Activated CD4-positive, alpha-beta T cell treated with anti-CD3 and anti-CD28 coated beads, Interleukin-2, amount 50 U/mL, for 4 hours (primary cell): Measurements from ENCODE around the gene ZDHHC11.
"Not testable (repeated sequence)": the region's sequence is repeated elsewhere in the genome, so short reads cannot be mapped to it uniquely, and the experiment has no call there.

Experiments
- DNase-seq, 2 experiments: peaks; one replicate each; pipeline ENCODE4 v3.0.0-alpha.2; 2020

The ZDHHC11 gene

GRCh38 chr5:798505-799138 lies 52.2 kb downstream of the ZDHHC11 start:
- not testable (repeated sequence) for DNase-seq

- not testable (repeated sequence) for DNase-seq
Observed at GRCh38 chr5:797986-798385, 52.8 kb downstream of the ZDHHC11 start.

- DNase-seq: not testable (repeated sequence)
Observed at GRCh38 chr5:795873-796272, 54.9 kb downstream of the ZDHHC11 start.

- not testable (repeated sequence) for DNase-seq
Observed at GRCh38 chr5:794948-795347, 55.8 kb downstream of the ZDHHC11 start.

GRCh38 chr5:788703-789102 lies 62.1 kb downstream of the ZDHHC11 start:
- DNase-seq: not testable (repeated sequence)

GRCh38 chr5:787857-788233 lies 62.9 kb downstream of the ZDHHC11 start:
- DNase-seq: not testable (repeated sequence)

GRCh38 chr5:787224-787856 lies 63.4 kb downstream of the ZDHHC11 start:
- not testable (repeated sequence) for DNase-seq

GRCh38 chr5:785181-785705 lies 65.5 kb downstream of the ZDHHC11 start:
- DNase-seq: not testable (repeated sequence)

- peak; percentile 94 for DNase-seq
Observed at GRCh38 chr5:784428-785177, 66.2 kb downstream of the ZDHHC11 start, which contains the start of gene ZDHHC11B. Gene ZDHHC11B (minus strand): TSS chr5:784729. CDS start chr5:766919, 17,810 bp downstream.

GRCh38 chr5:783881-784427 lies 66.8 kb downstream of the ZDHHC11 start:
- DNase-seq: peak in 1 of 2 experiments; percentile 31

GRCh38 chr5:783049-783802 lies 67.6 kb downstream of the ZDHHC11 start:
- not testable (repeated sequence) for DNase-seq

- DNase-seq: not testable (repeated sequence)
Observed at GRCh38 chr5:782356-782755, 68.4 kb downstream of the ZDHHC11 start.

GRCh38 chr5:780571-780970 lies 70.2 kb downstream of the ZDHHC11 start:
- not testable (repeated sequence) for DNase-seq

- not testable (repeated sequence) for DNase-seq
Observed at GRCh38 chr5:778967-779366, 71.8 kb downstream of the ZDHHC11 start.

- DNase-seq: not testable (repeated sequence)
Observed at GRCh38 chr5:778421-778820, 72.4 kb downstream of the ZDHHC11 start.

- DNase-seq: no peak
Observed at GRCh38 chr5:777756-778161, 73.0 kb downstream of the ZDHHC11 start.

- no peak for DNase-seq
Observed at GRCh38 chr5:776862-777711, 73.7 kb downstream of the ZDHHC11 start.

GRCh38 chr5:775961-776861 lies 74.6 kb downstream of the ZDHHC11 start:
- no peak for DNase-seq

- DNase-seq: not testable (repeated sequence)
Observed at GRCh38 chr5:775595-775960, 75.2 kb downstream of the ZDHHC11 start.

GRCh38 chr5:774854-775505 lies 75.8 kb downstream of the ZDHHC11 start:
- DNase-seq: not testable (repeated sequence)
